Stomach (tissue), 9 donors: Measurements from ENCODE around the gene CCDC192. TPM values are rescaled to one million over a fixed set of nuclear protein-coding genes. Genes with fewer than 3 reads are reported as not detected.
A peak's percentile ranks its signal among the peaks of the same experiment; 100 is the strongest.

ENCODE experiments used
- DNase-seq, 2 donors: peaks; one replicate each; pipeline versions ENCODE4 v3.0.0 to v3.0.0-alpha.2; 2013 to 2019
- H3K27ac ChIP-seq, 5 donors: fragments of 200-600 bp in 4 of 5; sonication (generic) in 4 of 5; one replicate each; pipeline ENCODE4 v1.5.1; 2013 to 2019; ENCODE audit warnings: mild to moderate bottlenecking in 1 of 5, moderate library complexity in 1 of 5
- H3K27me3 ChIP-seq, 3 donors: fragments of 200-600 bp; sonication (generic); one replicate each; pipeline ENCODE4 v1.5.1; 2017 to 2019; ENCODE audit warnings: mixed run types in 1 of 3
- H3K36me3 ChIP-seq, 4 donors: fragments of 200-600 bp; sonication (generic); 1 replicate in 3 of 4; 2 replicates in 1 of 4; pipeline ENCODE4 v1.5.1; 2016 to 2019
- H3K4me1 ChIP-seq, 4 donors: fragments of 200-600 bp; sonication (generic); one replicate each; pipeline ENCODE4 v1.5.1; 2016 to 2019
- H3K4me3 ChIP-seq, 4 donors: fragments of 200-600 bp; sonication (generic) in 3 of 4; one replicate each; pipeline ENCODE4 v1.5.1; 2016 to 2019; ENCODE audit warnings: mild to moderate bottlenecking in 1 of 4
- H3K9me3 ChIP-seq, 4 donors: fragments of 200-600 bp; sonication (generic); one replicate each; pipeline ENCODE4 v1.5.1; 2016 to 2019
- EP300 ChIP-seq: sonication (generic); formaldehyde crosslinking; IDR thresholded peaks from one replicate; pipeline ENCODE4 v1.6.1; 2017; ENCODE audit warnings: antibody characterized with exemption
- POLR2A ChIP-seq, 4 donors: fragments of 450-650 bp; IDR thresholded peaks; one replicate each; pipeline ENCODE4 v1.6.1; 2016; ENCODE audit warnings: antibody characterized with exemption in 4 of 4, control low read depth in 2 of 4, mild to moderate bottlenecking in 1 of 4, moderate library complexity in 1 of 4
- POLR2AphosphoS5 ChIP-seq, 3 donors: sonication (generic); formaldehyde crosslinking; IDR thresholded peaks; one replicate each; pipeline ENCODE4 v1.6.1; 2016; ENCODE audit warnings: antibody characterized with exemption in 3 of 3
- WGBS, 5 donors: extraction: QIAGEN DNeasy Blood & Tissue Kit in 3 of 5; methylation state at CpG; one replicate each; pipeline versions ENCODE4 v1.1.5 to v1.1.7; 2013 to 2018; 5-methylcytosine and 5-hydroxymethylcytosine counted together
- intact Hi-C: fragments of 100-400 bp; cut with DNase I; formaldehyde crosslinking; loops from one replicate; pipeline ENCODE4 v1.15.1; 2023; ENCODE audit warnings: low total_unique reads
- polyA plus RNA-seq, 3 donors: library from polyadenylated mRNA; stranded (reverse); fragments of 200-250 nt; gene quantifications; one replicate each; pipeline ENCODE4 v1.2.3, GENCODE V29; 2013
- total RNA-seq, 5 donors: library from RNA; depleted of rRNA; stranded (reverse); fragments of >200 nt; gene quantifications; one replicate each; pipeline versions ENCODE4 v1.1.0 to v1.2.3, GENCODE V29; 2014 to 2016
- TF ChIP-seq, protein P1 (sequence below), 7 experiments: fragments of 450-650 bp in 4 of 7; fragments of 200-600 bp in 3 of 7; sonication (generic) in 3 of 7; IDR thresholded peaks; one replicate each; pipeline ENCODE4 v1.5.1; 2016 to 2019; ENCODE audit warnings: antibody characterized with exemption in 7 of 7, control low read depth in 2 of 7, mild to moderate bottlenecking in 1 of 7
- donor health status: healthy with polysubstance abuse.
- donor health status: Bipolar disorder and iron deficiency.
- donor health status: healthy.

CCDC192 gene
- total and polyA plus RNA-seq, 8 donors, result 0.10 to 2.2 TPM; not detected in 6

DNA sequence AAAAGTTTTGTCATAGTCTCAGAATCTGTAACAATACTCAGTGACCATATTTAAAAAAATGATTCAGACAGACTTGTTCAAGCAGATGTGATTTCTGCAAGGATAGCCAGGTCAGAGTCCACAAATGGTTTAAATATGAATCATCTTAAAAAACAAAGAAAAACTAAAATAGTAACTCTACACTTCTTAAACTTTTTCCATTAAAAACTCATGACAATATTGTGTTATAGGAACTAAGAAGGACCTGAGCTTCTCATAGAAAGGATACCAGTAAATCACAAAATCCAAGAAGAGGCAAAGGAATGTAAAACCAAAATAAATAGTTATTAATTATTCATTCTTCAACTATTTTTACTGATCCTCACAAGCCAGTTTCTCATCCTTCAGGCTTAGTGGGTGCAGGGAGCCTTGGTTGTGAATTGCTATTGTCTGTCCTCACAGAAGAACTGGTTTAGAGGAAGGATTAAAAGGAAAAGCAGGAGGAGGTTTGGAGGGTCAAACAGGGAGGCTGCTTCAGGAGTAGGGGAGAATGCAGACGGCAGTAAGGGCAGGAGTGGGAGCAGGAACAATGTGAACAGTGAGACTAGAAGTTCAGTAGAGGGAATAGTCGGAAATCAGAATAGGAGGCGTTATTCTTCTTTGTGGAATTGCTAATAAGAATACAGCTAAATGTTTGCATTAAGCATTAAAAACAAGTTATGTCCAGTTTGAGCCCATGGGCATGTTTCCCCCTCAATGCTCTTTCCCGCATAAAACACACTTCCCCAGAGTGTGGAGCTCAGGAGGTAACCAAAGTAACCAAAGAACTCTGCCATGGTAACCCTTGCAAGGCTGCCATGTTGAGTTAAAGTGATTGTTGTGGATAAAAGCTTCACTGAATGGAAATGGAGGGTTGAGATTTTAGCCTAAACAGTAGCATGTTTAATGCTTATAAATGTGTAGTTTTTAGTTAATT is 110.7 kb downstream of the CCDC192 start:
- Histone ChIP-seq H3K27me3 (no peaks in the 10 kb centered on the region), H3K27ac (peak overlapping the region in 1 of 5 donors; percentile 37), H3K36me3 (no peaks in the 10 kb centered on the region), H3K4me3 (no peak overlapping the region), H3K4me1 (peaks cover 0 to 34% (median 8%) of the 10 kb centered on the region in 4 donors), H3K9me3 (no peaks in the 10 kb centered on the region)
- TF ChIP-seq POLR2A (IDR thresholded peaks at IDR 0.05), result no peak
- no peak for TF ChIP-seq POLR2AphosphoS5 (IDR thresholded peaks at IDR 0.05)
- TF ChIP-seq, protein P1, sequence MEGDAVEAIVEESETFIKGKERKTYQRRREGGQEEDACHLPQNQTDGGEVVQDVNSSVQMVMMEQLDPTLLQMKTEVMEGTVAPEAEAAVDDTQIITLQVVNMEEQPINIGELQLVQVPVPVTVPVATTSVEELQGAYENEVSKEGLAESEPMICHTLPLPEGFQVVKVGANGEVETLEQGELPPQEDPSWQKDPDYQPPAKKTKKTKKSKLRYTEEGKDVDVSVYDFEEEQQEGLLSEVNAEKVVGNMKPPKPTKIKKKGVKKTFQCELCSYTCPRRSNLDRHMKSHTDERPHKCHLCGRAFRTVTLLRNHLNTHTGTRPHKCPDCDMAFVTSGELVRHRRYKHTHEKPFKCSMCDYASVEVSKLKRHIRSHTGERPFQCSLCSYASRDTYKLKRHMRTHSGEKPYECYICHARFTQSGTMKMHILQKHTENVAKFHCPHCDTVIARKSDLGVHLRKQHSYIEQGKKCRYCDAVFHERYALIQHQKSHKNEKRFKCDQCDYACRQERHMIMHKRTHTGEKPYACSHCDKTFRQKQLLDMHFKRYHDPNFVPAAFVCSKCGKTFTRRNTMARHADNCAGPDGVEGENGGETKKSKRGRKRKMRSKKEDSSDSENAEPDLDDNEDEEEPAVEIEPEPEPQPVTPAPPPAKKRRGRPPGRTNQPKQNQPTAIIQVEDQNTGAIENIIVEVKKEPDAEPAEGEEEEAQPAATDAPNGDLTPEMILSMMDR (IDR thresholded peaks at IDR 0.05), result no peak
- 69 to 79% (median 71%) methylated on average over 4 of the region's 4 CpGs for WGBS, 5 donors
- DNase-seq, result no peak
- intact Hi-C loops, result no loop called here

DNA sequence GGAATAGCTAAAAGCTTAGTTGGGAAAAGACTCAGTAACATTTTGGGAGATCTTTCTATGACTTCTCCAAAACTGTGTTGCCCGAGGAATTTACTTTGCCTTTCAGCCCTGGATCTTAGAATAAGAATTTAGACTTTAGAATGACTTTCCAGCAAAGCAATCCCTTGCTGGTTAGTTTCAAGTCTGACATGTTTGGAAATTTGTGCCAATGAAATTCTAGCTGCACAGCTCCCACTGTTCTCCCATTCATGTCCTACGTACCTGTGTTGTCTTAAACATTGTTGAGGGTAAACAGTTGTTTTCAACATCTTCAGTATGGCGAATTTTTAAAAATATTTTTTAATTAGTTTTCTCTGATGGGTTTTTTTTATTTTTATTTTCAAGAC is 111.4 kb downstream of the CCDC192 start:
- TF ChIP-seq POLR2A (IDR thresholded peaks at IDR 0.05) (no peak), POLR2AphosphoS5 (IDR thresholded peaks at IDR 0.05) (peak in 2 of 3 donors; percentile 4 to 59)
- peak in 1 of 2 donors; percentile 74 for DNase-seq
- no peak overlapping the region for H3K4me3 ChIP-seq
- peak overlapping the region in 1 of 5 donors; percentile 37 for H3K27ac ChIP-seq
- H3K9me3 ChIP-seq, result no peaks in the 10 kb centered on the region
- no peaks in the 10 kb centered on the region for H3K36me3 ChIP-seq
- intact Hi-C loops, result no loop called here
- WGBS, 5 donors, result 64 to 83% (median 79%) methylated on average over 3 of the region's 3 CpGs
- peaks cover 0 to 34% (median 8%) of the 10 kb centered on the region in 4 donors for H3K4me1 ChIP-seq
- no peaks in the 10 kb centered on the region for H3K27me3 ChIP-seq

DNA sequence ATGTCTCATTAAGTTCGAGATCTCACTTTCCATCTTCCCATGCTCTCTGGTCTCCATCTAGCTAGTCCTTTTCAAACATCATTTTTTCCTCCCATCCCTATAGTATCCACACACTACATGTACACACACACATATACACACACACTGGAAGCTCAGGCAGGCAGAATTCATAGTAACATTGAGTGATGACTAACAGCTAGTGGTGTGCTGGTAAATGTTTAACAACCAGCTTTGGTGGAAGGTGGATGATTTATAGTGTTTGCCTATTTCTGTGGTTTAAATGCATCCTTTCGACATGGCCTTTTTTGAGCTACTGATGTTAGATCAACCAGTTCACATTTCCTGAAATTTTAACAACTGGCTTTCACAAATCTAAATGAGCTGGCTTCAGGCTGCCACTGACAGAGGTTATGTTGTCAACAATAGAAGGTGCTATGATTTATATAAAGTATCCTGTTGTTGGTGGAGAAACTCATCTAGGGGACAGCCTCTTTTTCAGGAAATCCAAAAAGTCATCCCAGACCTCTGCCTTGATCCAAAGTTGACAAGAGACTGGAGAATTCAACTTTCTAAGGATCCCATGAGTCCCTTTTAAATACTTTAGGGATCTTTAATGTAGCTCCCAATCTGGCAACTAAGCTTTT is 117.8 kb downstream of the CCDC192 start:
- 45 to 54% (median 51%) methylated on average over 2 of the region's 2 CpGs for WGBS, 5 donors
- peak in 1 of 2 donors; percentile 67 for DNase-seq
- Histone ChIP-seq H3K27ac (no peak overlapping the region), H3K4me3 (no peak overlapping the region), H3K4me1 (peaks cover 0 to 19% (median 3%) of the 10 kb centered on the region in 4 donors), H3K27me3 (no peaks in the 10 kb centered on the region), H3K9me3 (no peaks in the 10 kb centered on the region), H3K36me3 (no peaks in the 10 kb centered on the region)
- TF ChIP-seq POLR2A (IDR thresholded peaks at IDR 0.05), result no peak
- no peak for TF ChIP-seq POLR2AphosphoS5 (IDR thresholded peaks at IDR 0.05)
- TF ChIP-seq, protein P1 (IDR thresholded peaks at IDR 0.05), result no peak
- TF ChIP-seq EP300, result no peak
- intact Hi-C loops, result no loop called here

DNA sequence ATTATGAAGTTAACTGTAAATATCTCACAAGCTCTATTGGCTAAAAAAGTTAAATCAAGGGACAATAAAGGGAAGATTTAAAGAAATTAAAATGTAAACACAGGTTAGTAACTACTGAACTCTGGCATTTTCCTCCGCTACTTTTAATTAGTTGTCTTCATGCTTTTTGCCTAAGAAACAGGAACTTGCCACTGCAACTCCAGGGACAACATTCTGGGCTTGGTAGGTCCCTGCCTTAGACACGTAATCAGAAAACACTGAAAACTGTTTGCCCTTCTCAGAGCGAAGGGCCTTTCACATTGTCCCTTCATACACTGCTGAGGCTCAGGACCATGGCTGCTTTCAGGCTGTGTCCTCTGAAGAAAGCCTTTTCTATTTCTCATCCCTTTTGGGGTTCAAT is 118.7 kb downstream of the CCDC192 start:
- Histone ChIP-seq H3K27me3 (no peaks in the 10 kb centered on the region), H3K36me3 (no peaks in the 10 kb centered on the region), H3K4me1 (peaks cover 0 to 19% (median 3%) of the 10 kb centered on the region in 4 donors), H3K9me3 (no peaks in the 10 kb centered on the region), H3K4me3 (no peak overlapping the region), H3K27ac (no peak overlapping the region)
- intact Hi-C loops, result no loop called here
- no peak for TF ChIP-seq EP300
- TF ChIP-seq POLR2AphosphoS5 (IDR thresholded peaks at IDR 0.05), result no peak
- TF ChIP-seq POLR2A (IDR thresholded peaks at IDR 0.05), result no peak
- TF ChIP-seq, protein P1 (IDR thresholded peaks at IDR 0.05), result no peak
- no peak for DNase-seq
- WGBS, 5 donors, result 74 to 90% (median 78%) methylated on average over 3 of the region's 3 CpGs
